GM23338 (cell line): ENCODE measurements around the gene ZSWIM5.

Source experiments
- POLR2AphosphoS5 ChIP-seq: IDR thresholded peaks from 2 replicates; pipeline ENCODE4 v1.6.1; 2016; ENCODE audit warnings: antibody characterized with exemption, low read depth
- STAT1 ChIP-seq: IDR thresholded peaks from one replicate; pipeline ENCODE4 v1.6.1; 2016; ENCODE audit warnings: antibody characterized with exemption; ENCODE audit not compliant: unreplicated experiment
- TF ChIP-seq, protein P1 (sequence below), 2 experiments: fragments of 200-600 bp in 1 of 2; sonication (generic) in 1 of 2; conservative IDR thresholded peaks; 2 replicates each; pipeline versions ENCODE4 v1.5.1 to v1.6.1; 2016 to 2017; ENCODE audit warnings: antibody characterized with exemption in 2 of 2, low read depth in 2 of 2, mild to moderate bottlenecking in 2 of 2, moderate library complexity in 1 of 2
- TF ChIP-seq, protein P2 (sequence below): IDR thresholded peaks from one replicate; pipeline ENCODE4 v1.6.1; 2018; ENCODE audit warnings: antibody characterized with exemption; ENCODE audit not compliant: unreplicated experiment

GRCh38 chr1:45107782-45108181, 98.6 kb downstream of the ZSWIM5 start:
- TF ChIP-seq, protein P1, sequence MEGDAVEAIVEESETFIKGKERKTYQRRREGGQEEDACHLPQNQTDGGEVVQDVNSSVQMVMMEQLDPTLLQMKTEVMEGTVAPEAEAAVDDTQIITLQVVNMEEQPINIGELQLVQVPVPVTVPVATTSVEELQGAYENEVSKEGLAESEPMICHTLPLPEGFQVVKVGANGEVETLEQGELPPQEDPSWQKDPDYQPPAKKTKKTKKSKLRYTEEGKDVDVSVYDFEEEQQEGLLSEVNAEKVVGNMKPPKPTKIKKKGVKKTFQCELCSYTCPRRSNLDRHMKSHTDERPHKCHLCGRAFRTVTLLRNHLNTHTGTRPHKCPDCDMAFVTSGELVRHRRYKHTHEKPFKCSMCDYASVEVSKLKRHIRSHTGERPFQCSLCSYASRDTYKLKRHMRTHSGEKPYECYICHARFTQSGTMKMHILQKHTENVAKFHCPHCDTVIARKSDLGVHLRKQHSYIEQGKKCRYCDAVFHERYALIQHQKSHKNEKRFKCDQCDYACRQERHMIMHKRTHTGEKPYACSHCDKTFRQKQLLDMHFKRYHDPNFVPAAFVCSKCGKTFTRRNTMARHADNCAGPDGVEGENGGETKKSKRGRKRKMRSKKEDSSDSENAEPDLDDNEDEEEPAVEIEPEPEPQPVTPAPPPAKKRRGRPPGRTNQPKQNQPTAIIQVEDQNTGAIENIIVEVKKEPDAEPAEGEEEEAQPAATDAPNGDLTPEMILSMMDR (conservative IDR thresholded peaks at IDR 0.05; ENCODE audit: low read depth in 2 of 2) = no peak
- TF ChIP-seq, protein P2, sequence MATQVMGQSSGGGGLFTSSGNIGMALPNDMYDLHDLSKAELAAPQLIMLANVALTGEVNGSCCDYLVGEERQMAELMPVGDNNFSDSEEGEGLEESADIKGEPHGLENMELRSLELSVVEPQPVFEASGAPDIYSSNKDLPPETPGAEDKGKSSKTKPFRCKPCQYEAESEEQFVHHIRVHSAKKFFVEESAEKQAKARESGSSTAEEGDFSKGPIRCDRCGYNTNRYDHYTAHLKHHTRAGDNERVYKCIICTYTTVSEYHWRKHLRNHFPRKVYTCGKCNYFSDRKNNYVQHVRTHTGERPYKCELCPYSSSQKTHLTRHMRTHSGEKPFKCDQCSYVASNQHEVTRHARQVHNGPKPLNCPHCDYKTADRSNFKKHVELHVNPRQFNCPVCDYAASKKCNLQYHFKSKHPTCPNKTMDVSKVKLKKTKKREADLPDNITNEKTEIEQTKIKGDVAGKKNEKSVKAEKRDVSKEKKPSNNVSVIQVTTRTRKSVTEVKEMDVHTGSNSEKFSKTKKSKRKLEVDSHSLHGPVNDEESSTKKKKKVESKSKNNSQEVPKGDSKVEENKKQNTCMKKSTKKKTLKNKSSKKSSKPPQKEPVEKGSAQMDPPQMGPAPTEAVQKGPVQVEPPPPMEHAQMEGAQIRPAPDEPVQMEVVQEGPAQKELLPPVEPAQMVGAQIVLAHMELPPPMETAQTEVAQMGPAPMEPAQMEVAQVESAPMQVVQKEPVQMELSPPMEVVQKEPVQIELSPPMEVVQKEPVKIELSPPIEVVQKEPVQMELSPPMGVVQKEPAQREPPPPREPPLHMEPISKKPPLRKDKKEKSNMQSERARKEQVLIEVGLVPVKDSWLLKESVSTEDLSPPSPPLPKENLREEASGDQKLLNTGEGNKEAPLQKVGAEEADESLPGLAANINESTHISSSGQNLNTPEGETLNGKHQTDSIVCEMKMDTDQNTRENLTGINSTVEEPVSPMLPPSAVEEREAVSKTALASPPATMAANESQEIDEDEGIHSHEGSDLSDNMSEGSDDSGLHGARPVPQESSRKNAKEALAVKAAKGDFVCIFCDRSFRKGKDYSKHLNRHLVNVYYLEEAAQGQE = no peak
- TF ChIP-seq POLR2AphosphoS5 = no peak
- no peak for TF ChIP-seq STAT1
